WI38 (cell line): ENCODE data around the gene PMFBP1.

Source experiments
- H3K4me3 ChIP-seq: 2 replicates; pipeline ENCODE4 v1.5.1; 2011; ENCODE audit warnings: low read depth, mild to moderate bottlenecking, control low read depth, low read length
- CTCF ChIP-seq: IDR thresholded peaks from 2 replicates; pipeline ENCODE4 v1.5.1; 2012; ENCODE audit warnings: low read depth, mild to moderate bottlenecking, control low read depth, low read length

PMFBP1 gene

GRCh38 chr16:72211110-72211509, 39.2 kb upstream of the PMFBP1 start:
- TF ChIP-seq CTCF, result no peak

GRCh38 chr16:72210555-72210954, 38.6 kb upstream of the PMFBP1 start:
- H3K4me3 ChIP-seq, result no peak overlapping the region
- no peak for TF ChIP-seq CTCF

More at GRCh38 chr16:72211110-72211509, 39.2 kb upstream of the PMFBP1 start:
- H3K4me3 ChIP-seq, result no peak overlapping the region

- H3K4me3 ChIP-seq, result no peak overlapping the region
- TF ChIP-seq CTCF, result no peak
These were observed 38.1 kb upstream of the PMFBP1 start for GRCh38 chr16:72210072-72210471.

GRCh38 chr16:72206299-72206698, 34.3 kb upstream of the PMFBP1 start:
- no peak overlapping the region for H3K4me3 ChIP-seq
- TF ChIP-seq CTCF, result no peak

- no peak for TF ChIP-seq CTCF
- H3K4me3 ChIP-seq, result no peak overlapping the region
These were observed 31.4 kb upstream of the PMFBP1 start for GRCh38 chr16:72203401-72203800.

- H3K4me3 ChIP-seq, result no peak overlapping the region
- TF ChIP-seq CTCF, result no peak
These were observed 30.1 kb upstream of the PMFBP1 start for GRCh38 chr16:72202014-72202413.

GRCh38 chr16:72201387-72201786, 29.4 kb upstream of the PMFBP1 start:
- no peak overlapping the region for H3K4me3 ChIP-seq
- no peak for TF ChIP-seq CTCF
